IPS-NIHi7 (cell line): ENCODE results near the gene RNU11.
"Not testable (repeated sequence)": the region's sequence is repeated elsewhere in the genome, so short reads cannot be mapped to it uniquely, and the experiment has no call there.

Source experiments
- DNase-seq: peaks from one replicate; pipeline ENCODE4 v3.0.0; 2012; ENCODE audit warnings: mixed read lengths; ENCODE audit errors: extremely low spot score

Gene RNU11

GRCh38 chr1:28648474-28649198 is at the start of gene RNU11:
Gene RNU11 (plus strand): TSS chr1:28648600.
- DNase-seq = peak; percentile 70

- no peak for DNase-seq
Observed at GRCh38 chr1:28601696-28602095, 46.7 kb upstream of the RNU11 start.

DNA sequence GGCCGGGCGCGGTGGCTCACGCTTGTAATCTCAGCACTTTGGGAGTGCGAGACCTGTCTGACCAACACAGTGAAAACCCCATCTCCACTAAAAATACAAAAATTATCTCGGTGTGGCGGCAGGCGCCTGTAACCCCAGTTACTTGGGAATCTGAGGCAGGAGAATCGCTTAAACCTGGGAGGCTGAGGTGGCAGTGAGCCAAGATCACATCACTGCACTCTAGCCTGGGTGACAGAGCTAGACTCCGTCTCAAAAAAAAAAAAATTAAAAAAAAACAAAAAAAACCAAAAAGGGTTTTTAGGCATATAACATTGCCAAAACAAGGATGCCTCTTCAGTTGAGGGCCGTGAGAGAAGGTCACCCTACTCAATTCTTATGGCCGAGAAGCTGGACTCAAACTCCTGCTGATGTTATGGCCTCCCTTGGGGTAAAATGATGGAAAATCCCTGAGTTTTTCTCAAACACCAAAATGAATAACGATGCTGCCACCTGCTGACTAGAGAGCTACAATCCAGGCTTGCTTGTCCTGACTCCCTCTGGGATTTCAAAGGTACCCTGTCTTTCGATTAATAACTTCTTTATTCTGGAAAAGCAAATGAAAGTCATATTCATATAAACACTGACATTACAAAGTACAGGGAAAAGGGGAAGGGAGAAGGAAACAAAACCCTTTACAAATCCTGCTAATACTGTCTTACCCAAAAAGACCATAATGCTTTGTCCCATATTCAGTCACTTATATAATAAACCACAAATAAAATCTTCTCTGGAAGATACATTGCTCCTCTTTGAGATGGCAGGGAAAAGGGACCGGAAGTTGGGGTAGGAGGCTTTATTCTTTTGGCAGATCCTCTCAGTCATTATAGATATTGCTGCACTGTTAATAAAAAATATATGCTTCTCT is 45.6 kb upstream of the RNU11 start:
- peak; percentile 74 for DNase-seq

GRCh38 chr1:28604411-28604810 is 44.0 kb upstream of the RNU11 start:
- no peak for DNase-seq

- no peak for DNase-seq
Observed at GRCh38 chr1:28604962-28605361, 43.4 kb upstream of the RNU11 start.

DNA sequence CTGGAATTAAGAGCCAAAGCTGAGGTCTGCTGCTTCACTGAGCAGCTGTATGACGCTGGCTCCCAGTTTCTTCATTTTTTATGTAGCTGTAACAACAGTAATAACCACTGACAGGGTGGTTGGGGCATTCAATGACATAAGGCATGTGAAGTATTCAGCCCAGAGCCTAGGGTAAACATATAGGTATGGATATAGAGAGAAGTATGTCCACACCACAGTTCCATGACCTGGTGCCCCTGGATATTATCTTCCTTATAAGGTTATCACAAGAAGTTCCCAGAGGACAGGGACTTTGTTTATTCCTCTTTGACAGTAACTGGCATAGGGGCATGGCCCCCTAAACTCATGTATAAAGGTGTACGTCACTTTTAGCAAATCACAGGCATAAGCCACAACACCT is 41.6 kb upstream of the RNU11 start:
- no peak for DNase-seq

- no peak for DNase-seq
Observed at GRCh38 chr1:28613175-28613574, 35.2 kb upstream of the RNU11 start.

GRCh38 chr1:28631713-28632112 is 16.7 kb upstream of the RNU11 start:
- no peak for DNase-seq

GRCh38 chr1:28632560-28632959 is 15.8 kb upstream of the RNU11 start:
- DNase-seq = no peak

DNA sequence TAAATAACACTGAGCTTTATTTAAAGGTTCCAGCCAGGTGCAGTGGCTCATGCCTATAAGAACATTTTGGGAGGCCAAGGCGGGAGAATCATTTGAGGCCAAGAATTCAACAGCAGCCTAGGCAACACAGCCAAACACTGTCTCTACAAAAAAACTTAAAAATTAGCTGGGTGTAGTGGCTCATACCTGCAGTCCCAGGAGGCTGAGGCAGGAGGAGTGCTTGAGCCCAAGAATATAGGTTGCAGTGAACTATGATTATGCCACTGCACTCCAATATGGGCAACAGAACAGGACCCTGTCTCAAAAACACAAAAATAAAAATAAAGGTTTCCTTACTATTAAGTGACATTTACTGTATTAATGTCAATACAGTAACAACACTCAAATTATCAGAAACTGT is 7.6 kb upstream of the RNU11 start:
- no peak for DNase-seq

- peak; percentile 25 for DNase-seq
Observed at GRCh38 chr1:28642056-28642846, 6.1 kb upstream of the RNU11 start.

GRCh38 chr1:28642847-28643635 is 5.4 kb upstream of the RNU11 start, which contains the start of gene TAF12:
Gene TAF12 (minus strand): TSS chr1:28643067. CDS start chr1:28622081, 20,986 bp downstream.
- DNase-seq = peak; percentile 92

GRCh38 chr1:28644494-28644893 is 3.9 kb upstream of the RNU11 start:
- DNase-seq = no peak

GRCh38 chr1:28645406-28645805 is 3.0 kb upstream of the RNU11 start:
- not testable (repeated sequence) for DNase-seq

- DNase-seq = no peak
Observed at GRCh38 chr1:28646040-28646439, 2.4 kb upstream of the RNU11 start.

- peak; percentile 87 for DNase-seq
Observed at GRCh38 chr1:28648008-28648473, 359 bp upstream of the RNU11 start.

DNA sequence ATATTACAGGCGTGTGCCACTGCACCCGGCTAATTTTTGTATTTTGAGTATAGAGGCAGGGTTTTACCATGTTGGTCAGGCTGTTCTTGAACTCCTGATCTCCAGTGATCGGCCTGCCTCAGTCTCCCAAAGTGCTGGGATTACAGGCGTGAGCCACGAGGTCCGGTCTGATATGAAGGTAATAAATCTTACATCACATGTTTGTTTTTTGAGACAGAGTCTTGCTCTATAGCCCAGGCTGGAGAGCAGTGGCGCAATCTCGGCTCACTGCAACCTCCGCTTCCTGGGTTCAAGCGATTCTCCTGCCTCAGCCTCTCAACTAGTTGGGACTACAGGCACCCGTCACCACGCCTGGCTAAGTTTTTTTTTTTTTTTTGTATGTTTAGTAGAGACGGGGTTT is 4.7 kb downstream of the RNU11 start:
- DNase-seq = not testable (repeated sequence)

DNA sequence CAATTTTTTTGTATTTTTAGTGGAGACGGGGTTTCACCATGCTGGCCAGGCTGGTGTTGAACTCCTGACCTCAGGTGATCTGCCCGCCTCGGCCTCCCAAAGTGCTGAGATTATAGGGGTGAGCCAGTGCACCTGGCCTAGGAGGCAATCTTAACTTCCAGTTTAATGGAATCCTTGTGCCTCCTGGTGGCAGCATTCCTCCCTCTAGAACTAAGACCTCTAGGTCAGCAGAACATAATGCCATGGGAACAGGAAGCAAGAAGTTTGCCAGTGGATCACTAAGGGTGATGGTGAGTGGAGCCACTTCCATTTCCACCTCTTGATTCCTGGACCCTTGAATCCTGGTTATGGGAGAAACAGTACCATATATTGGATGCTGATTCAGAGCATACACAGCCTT is 5.5 kb downstream of the RNU11 start:
- DNase-seq = not testable (repeated sequence)

- DNase-seq = not testable (repeated sequence)
Observed at GRCh38 chr1:28655448-28656311, 7.3 kb downstream of the RNU11 start.

DNA sequence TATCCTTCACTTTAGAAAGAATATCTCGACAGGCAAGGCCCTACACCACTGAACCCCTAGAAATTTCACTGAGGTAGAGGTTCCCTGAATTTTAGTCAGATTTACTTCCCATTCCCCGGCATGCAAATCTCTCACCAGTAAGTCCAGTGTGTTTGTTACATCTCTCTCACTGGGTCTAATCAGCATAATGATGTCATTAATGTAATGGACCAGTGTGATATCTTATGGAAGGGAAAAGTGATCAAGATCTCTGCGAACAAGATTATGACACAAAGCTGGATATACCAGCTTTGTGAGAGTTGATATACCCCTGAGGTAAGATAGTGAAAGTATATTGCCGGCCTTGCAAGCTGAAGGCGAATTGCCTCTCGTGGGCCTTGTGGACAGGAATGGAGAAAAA is 7.9 kb downstream of the RNU11 start:
- no peak for DNase-seq
